Suprapubic skin (tissue), 4 donors: Measurements from ENCODE around the gene CTNNA2.

Experiments
- CTCF ChIP-seq, 2 donors: fragments of 200-600 bp in 1 of 2; fragments of 450-650 bp in 1 of 2; sonication (generic) in 1 of 2; IDR thresholded peaks; one replicate each; pipeline ENCODE4 v1.5.1; 2016 to 2019; ENCODE audit warnings: antibody characterized with exemption in 2 of 2, mild to moderate bottlenecking in 1 of 2, moderate library complexity in 1 of 2
- EP300 ChIP-seq: sonication (generic); formaldehyde crosslinking; IDR thresholded peaks from one replicate; pipeline ENCODE4 v1.6.1; 2017; ENCODE audit warnings: antibody characterized with exemption
- POLR2A ChIP-seq, 2 donors: fragments of 450-650 bp; IDR thresholded peaks; one replicate each; pipeline ENCODE4 v1.6.1; 2017; ENCODE audit warnings: antibody characterized with exemption in 2 of 2, mild to moderate bottlenecking in 2 of 2, moderate library complexity in 2 of 2
- POLR2AphosphoS5 ChIP-seq, 3 donors: sonication (generic); formaldehyde crosslinking; IDR thresholded peaks; one replicate each; pipeline ENCODE4 v1.6.1; 2017; ENCODE audit warnings: antibody characterized with exemption in 3 of 3

- TF ChIP-seq CTCF (IDR thresholded peaks at IDR 0.05), result no peak
- TF ChIP-seq POLR2AphosphoS5 (IDR thresholded peaks at IDR 0.05), result no peak
- no peak for TF ChIP-seq POLR2A (IDR thresholded peaks at IDR 0.05)
- TF ChIP-seq EP300, result no peak
Measured at GRCh38 chr2:80299661-80300060, 786.8 kb downstream of the CTNNA2 start.
